NCI-H82 treated with DMSO at 0.1 percent for 48 hours (cell line): Measurements from ENCODE around the gene KDM6A.
"Not testable (repeated sequence)": the region's sequence is repeated elsewhere in the genome, so short reads cannot be mapped to it uniquely, and the experiment has no call there.

Experiments used
- DNase-seq: peaks from one replicate; lab custom pipeline; 2025; ENCODE audit not compliant: unreplicated experiment; lab: John Stamatoyannopoulos, UW

The KDM6A gene

DNA sequence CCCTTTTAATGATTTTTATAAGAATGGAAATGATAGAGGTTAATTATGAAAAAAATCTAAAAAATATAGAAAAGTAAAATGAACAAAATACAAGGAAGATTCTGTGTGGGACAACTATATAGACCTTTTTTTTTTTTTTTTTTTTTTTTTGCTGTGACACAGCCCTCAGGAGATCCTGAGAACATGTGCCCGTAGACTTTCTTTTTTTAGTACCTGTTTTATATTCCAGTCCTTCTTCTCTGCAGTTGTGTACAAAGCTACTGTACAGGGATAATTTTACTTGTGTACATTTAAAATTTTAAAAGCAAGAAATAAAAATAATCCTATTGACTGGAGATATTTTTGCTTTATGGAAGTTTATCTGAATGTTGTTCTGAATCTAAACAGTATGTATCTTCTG is 85.5 kb downstream of the KDM6A start:
- no peak for DNase-seq

DNA sequence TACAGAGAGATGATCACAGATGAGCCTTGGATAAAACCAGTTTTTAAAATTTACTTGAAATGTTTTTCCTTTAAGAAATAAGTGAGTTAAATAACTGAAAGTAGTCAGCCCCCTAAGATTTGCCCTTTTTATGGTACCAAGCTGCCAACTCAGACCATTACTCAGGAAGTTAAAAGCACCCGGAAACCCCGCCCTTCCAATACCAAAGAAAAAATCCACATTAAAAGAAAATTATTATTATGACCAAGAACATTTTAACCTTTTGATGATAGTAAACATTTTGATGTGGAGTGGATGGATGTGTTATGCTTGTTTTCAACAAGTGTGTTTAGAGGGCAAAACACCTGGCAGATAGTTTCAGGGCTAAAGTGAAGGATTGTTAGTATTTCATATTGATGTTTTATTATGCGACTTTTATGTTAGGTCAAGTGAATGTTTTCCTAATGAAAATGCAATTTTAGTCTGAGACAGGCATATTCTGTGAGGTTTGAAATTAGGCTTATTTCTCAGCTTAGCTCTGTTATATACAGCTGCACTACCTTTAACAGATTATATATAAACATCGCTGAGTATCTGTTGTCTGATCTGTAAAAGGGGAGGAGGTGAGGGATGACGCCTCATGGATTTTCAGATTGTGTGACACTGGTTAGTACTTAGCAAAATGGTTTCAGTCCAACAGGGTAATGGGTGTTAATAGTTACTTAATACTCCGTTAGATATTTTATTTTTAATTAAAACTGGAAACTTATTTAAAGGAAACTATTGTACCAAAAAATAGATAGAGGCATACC is 89.0 kb downstream of the KDM6A start:
- no peak for DNase-seq

DNA sequence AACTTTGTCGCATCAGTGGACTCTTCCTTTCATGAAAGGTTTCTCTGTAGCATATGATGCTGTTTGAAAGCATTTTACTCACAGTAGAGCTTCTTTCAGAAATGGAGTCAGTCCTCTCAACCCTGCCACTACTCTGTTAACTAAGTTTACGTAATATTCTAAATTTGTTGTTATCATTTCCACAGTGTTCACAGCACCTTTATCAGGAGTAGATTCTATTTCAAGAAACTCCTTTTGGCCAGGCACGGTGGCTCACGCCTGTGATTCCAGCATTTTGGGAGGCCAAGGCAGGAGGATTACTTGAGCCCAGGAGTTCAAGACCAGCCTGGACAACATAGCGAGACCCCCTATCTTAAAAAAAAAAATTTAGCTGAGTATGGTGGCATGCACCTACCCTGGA is 90.0 kb downstream of the KDM6A start:
- no peak for DNase-seq

DNA sequence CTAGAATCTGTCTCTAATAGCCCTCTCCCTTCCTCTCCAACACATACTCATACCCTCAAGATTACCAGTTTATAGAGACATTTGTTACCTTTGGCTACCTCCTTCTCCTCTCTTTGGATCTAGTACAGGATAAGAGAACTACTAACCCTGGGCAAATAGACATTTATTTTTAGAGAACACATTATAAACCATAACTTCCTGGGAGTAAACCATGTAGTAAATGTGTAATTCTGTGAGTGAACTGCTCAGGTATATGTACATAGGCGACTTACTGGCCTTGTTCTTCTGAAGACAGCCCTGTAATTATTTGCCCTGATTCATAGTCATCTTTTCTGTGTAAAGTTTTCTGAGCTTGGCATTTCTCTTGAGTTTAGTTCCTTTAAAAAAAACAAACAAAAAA is 94.2 kb downstream of the KDM6A start:
- DNase-seq = no peak

DNA sequence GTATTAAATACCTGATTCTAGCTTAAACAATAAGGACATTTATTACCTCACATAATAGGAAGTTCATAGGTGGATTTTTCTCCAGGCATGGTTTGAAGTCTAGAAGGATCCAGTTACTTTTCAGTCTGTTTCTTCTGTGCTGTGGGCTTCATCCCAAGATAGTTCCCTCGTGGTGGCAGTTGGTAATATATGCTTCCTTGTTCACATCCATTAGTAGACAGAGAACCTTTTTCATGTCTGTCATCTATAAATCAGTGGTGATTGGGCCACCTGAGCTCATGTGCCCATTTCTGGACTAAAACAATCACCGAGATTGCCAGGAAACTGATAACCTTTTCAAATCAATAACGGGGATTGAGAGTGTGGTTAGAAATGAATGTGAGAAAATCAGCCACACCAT is 97.7 kb downstream of the KDM6A start:
- DNase-seq = no peak

DNA sequence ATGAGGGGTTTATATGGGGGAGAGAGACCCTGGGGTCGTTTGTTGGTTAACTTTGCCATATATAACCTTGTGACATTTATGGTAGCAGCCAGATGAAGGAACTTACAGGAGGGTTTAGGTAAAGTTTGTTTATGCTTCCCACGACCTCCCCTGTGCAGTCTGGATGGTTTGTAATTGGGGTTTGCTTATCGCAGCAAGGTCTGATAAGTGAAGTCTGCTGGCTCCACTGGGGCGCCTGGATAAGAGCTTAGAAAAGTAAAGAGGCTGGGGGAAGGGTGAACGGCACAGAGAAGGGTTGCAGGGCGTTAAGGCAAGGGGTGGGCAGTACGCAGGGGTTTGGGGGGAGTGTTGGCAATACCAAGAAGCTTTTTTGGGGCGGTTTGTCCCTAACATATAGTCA is 98.7 kb downstream of the KDM6A start:
- DNase-seq = no peak

DNA sequence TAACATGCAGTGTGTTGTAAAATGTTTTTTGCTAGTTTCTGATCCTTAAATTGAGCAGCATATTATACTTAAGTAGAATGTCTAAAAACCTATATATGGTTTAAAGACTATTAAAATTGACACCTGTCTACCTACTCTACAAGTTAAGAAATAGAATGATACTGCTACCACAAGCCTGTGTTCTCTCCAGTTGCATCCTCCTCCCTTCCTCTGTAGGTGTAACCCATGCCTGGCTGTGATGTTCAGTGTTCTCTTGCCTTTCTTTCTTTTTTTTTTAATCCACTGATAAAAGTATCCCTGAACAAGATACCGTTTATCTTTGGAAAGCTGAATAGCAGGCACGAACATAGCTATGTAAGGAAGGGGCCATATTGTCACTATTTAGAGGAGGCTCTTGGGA is 99.1 kb downstream of the KDM6A start:
- DNase-seq = no peak

DNA sequence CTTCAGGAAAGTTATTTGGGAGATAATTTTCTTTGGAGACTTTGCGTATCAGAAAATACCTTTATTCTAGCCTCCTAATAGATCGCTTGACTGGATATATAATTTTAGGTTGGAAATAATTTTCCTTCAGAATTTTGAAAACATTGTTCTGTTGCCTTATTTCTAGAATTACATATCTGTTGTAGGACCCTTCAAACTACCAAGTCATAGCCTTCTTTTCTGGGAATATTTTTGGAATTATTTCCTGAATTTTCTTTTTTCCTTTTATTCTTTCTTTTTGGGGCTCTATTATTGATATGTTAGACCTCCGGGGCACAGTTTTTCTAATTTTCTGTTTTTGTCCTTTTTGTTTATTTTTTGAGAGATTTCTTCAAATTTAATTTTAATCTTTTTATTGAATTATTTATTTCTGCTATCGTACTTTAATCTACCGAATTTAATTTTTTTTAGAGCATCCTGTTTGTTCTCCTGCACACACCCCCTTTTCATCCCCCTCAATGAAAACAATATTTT is 100.5 kb downstream of the KDM6A start:
- no peak for DNase-seq

DNA sequence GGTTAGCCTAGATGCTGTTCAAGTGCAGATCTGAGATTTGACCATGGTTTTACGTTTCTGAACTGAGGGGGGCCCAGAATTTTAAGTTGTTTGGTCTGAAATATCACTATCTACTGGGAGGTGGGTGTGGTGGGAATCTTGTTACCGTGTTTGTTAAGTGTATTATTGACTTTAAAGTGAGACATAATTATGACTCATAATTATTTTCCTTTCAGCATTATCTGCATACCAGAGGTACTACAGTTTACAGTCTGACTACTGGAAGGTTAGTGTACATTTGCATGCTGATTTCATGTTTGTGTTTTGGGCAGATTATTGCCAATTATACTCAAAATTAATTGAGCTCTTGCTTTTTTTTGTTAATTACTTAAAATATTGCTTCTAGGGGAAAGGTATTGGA is 101.5 kb downstream of the KDM6A start:
- DNase-seq = no peak

DNA sequence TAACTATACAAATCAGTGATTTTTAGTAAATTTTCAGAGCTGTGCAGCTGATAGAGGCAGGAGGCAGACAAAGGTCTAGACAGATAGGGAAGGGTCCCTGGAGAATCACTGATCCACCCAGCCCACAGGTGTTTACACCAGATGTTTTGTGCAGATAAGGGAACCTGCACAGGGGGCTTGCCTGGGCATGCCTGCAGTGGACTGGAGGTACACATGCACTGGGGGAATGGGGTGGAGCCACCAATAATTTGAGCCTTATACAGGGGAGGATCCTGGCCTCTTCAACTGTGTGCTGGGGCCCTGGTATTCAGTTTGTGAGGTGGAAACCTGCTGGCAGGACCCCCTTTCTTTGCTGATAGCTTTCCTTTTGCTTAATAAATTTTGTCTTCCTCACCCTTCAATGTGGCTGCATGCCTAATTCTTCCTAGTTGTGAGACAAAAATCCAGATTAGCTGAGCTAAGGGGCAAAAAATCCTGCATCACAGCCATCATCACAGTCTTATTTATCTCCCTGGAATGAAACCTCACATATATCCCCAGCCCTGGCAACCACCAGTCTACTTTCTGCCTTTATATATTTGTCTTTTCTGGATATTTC is 102.8 kb downstream of the KDM6A start:
- DNase-seq = no peak

DNA sequence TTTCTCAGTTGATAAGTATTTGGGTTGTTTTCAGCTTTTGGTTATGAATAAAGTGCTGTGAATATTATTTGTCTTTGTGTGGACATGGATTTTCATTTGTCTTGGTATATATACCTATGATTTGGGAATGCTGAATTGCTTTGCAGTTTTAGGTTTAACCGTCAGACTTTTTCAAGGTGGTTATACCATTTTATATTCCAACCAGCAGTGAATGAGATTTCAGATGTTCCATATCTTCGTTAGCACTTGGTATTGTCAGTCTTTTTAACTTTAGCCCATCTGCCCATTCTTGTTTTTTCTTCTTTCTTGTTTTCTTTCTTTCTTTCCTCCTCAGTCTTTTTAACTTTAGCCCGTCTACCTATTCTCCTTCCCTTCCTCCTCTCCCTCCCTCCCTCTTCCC is 106.0 kb downstream of the KDM6A start:
- DNase-seq = no peak

DNA sequence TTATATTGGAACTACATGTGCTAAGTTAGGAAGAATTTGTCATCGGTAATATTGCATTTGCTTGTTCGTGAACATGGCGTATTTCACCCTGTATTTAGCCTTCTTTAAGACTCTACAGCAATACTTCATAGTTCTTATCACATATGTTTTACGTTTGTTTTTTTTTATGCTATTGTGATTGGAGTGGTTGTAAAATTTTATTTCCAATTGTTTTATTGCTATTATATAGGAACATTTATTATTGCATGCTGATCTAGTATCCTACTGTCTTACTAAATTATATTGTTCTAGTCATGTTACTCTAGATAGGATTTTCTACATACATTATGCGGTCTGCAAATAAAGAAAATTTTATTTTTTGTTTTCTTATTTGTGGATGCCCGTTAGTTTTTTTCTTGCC is 107.4 kb downstream of the KDM6A start:
- no peak for DNase-seq

DNA sequence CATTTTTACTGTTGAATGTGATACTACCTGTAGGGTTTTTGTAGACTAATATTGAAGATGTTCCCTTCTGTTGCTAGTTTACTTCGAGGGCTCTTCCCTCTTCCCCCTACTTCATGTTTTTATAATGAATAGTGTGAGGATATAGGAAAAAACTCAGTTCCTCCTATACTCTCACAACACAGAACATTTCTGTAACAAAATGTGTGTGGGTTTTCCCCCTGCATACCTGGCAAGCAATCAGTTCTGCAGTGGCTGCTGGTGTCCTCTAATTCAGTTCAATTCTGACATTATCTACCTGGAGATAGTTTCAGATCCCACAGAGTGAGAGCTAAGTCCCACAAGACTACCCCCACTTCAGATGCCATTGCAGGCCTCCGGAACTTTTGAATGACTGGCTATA is 107.9 kb downstream of the KDM6A start:
- DNase-seq = no peak

DNA sequence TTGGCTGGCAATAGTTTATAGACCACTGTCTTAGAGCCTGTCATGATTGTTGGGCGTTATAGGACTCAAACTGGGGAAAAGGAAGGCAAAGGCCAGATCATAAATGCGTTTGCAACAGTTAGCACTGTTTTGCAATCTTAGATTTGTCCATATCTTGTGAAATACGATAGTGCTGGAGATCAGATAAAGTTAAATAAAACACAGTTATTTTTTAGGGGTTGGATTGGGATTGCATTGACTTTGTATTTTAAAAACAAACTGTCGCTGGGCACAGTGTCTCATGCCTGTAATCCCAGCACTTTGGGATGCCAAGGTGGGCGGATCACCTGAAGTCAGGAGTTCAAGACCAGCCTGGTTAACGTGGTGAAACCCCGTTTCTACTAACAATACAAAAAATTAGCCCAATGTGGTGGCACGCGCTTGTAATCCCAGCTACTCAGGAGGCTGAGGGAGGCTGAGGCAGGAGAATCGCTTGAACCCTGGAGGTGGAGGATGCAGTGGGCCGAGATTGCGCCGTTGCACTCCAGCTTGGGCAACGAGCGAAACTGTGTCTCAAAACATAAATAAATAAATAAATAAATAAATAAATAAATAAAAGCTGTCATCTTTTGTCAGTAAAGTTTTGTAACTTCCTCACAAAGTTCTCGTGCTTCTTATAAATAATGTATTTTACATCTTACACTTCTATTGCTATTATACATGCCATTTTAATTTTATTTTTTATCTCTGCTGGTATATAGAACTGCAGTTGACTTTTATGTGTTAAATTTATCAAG is 117.2 kb downstream of the KDM6A start:
- no peak for DNase-seq

DNA sequence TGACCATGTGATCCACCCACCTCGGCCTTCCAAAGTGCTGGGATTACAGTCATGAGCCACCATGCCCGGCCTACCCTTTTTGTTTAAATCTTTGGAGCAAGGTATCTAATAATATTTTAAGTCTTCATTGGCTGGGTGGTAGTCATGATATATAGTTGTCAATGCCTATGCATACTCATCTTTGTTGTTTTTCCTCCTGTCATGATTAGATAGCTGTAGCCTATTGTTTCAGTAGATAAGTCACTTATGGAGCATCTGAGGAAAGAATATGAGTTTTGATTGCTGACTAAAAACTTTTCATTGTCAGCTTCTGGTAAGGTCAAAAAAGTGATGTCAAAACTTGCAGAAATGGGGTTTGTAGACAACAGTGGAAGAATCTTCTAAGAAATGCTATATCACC is 119.8 kb downstream of the KDM6A start:
- DNase-seq = no peak

DNA sequence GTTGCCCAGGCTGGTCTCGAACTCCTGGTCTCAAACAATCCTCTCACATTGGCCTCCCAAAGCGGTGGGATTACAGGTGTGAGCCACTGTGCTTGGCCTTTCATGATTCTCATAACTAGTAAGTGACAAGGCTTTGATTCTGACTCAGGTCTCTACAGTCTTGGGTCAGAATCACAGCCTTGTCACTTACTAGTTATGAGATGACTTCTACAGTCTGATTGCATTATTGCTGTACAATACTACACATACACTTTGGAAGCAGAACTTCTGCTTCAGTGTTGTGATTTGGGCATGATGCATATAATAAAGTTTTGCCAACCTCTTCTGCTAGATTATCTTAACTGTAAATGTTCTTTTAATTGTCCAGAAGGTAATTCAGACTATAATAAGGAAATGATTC is 123.3 kb downstream of the KDM6A start:
- no peak for DNase-seq

DNA sequence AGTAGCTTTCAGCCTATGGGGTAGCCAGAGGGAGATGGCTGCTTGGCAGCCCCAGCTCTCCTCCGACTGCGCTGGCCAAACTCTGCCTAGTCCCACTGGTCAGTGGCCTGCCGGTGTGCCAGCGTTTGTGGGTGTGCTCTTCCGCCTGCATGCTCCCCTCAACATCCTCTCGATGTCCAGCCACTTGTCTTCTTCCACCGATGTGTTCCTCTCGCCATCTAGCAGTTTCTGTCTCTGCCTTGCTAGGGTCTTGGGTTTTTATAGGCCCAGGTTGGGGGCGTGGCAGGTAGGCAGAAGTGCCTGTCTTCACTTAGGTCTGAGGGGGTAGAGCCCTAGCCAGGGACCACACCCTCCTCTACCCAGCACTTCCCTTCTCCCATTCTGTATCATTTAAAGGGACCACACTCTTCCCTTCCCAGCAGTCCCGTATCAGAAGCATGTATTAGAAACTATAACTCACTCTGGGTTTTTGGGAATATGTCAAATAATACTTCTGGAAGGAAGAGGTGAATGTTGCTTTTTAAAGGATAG is 124.4 kb downstream of the KDM6A start:
- DNase-seq = no peak

DNA sequence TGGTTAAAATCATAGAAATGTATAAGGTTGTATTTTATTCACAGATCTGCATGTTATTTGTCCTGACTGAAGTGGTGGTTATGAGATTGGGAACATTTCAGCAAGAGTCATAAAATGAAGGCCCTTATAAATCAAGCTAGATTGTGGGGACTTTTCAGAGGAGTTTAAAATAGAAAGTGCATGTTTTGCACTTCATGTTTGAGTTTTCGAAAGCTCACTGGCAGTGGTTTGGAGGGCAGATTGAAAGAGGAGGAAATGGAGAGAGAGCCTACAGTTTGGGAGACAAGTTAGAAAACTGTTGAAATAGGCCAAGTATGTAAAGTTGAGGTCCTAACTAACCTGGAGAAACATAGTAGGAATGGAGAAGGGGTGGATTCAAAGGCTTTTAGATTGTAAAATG is 124.9 kb downstream of the KDM6A start:
- DNase-seq = no peak

DNA sequence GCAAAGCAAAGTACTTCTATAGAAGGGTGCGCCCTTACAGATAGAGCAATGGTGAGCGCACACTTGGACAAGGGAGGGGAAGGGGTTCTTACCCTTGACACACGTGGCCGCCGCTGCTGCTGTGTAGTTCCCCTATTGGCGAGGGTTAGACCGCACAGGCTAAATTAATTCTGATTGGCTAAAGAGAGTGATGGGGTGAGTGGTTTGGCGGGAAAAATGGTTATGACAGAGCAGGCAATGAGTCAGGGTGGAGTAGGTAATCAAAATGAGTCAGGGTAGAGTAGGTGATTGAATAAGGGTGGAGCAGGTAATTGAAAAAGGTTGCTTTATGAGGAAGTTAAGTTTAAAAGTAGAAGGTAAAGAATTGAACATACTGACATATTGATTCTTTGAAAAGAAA is 126.2 kb downstream of the KDM6A start:
- not testable (repeated sequence) for DNase-seq

DNA sequence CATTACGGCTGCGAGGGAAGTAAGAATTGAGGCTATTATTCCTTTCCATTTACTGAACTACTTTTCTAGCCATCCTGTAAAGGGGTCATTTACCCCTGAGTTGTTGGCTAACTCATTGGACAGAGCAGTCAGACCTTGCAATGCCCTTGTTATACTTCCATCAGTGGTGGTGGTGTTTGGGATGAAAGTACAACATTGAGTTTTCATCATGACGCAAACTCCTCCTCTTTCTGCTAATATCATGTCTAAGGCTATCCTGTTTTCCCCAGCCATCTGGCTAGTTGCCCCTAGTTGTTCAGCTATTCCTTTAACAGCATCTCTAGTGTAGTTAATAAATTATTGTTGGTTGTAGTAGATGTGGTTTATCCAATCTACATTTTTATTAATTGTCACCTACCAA is 126.9 kb downstream of the KDM6A start:
- not testable (repeated sequence) for DNase-seq

DNA sequence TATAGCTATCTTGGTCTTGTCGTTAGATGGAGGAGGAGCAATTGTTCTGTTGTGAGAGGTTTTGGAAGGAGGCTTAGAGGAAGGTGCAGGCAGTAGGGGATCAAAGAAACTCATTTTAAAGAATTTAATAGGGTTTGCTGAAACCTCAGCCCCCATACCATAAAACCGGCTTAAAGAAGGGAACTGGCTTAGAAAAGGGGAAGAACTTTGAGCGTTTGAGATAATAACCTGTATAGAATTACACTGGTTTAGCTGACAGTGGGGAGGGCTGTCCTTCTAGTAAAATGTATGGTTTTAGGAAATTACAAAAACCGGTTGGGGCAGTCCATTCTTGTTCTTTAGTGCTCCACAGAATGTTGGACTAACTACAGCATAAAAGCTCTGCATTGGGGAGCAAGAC is 128.1 kb downstream of the KDM6A start:
- DNase-seq = no peak

DNA sequence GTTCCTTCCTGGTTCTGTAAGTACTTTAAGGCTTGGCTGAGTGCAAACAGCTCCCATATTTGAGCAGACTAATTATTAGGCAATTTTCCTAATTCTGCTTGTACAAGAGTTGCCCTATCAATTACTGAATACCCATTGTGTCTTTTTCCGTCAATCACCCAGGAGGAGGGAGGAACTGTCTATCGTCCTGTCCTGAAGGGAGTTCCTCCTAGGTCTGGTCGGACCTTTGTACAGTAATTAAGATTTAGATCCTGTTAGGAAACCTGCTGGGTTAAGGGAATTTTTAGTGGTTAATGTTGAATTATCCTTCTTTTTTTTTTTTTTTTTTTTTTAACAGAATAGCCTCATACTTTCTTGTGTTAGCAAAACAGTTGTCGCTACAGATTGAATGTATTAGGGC is 130.1 kb downstream of the KDM6A start:
- no peak for DNase-seq
